ENCODE results near the gene MCUB.
"Not testable (repeated sequence)": the region's sequence is repeated elsewhere in the genome, so short reads cannot be mapped to it uniquely, and the experiment has no call there.

The MCUB gene

GRCh38 chr4:109578846-109579245, 18.8 kb downstream of the MCUB start:
- no peak for DNase-seq (ENCODE audit: low spot score)

GRCh38 chr4:109579997-109580396, 20.0 kb downstream of the MCUB start:
- not testable (repeated sequence) for DNase-seq (ENCODE audit: low spot score)

GRCh38 chr4:109588176-109588575, 28.1 kb downstream of the MCUB start:
- DNase-seq (ENCODE audit: low spot score) = peak; percentile 59

GRCh38 chr4:109589119-109589518, 29.1 kb downstream of the MCUB start:
- DNase-seq (ENCODE audit: low spot score) = no peak

GRCh38 chr4:109589605-109590004, 29.6 kb downstream of the MCUB start:
- DNase-seq (ENCODE audit: low spot score) = no peak

DNA sequence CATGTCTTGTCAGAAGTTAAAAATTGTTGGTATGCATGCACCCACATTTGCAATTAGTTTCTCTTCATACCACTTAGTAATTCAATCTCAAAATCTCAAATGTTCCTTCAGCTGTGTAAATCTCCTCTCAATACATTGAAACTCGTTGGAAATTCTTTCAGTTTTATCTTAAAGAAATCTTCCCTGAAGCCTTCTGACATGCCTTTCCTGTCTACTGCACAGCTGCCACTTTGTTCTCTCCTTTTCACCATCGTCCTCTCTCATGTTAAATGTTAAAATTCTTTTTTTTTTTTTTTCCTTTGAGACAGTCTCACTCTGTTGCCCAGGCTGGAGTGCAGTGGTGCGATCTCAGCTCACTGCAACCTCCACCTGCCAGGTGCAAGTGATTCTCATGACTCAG, 30.9 kb downstream of the MCUB start:
- DNase-seq (ENCODE audit: low spot score) = no peak

- no peak for DNase-seq (ENCODE audit: low spot score)
These were observed 32.3 kb downstream of the MCUB start for GRCh38 chr4:109592367-109592766.

GRCh38 chr4:109595123-109595522, 35.1 kb downstream of the MCUB start:
- not testable (repeated sequence) for DNase-seq (ENCODE audit: low spot score)

DNA sequence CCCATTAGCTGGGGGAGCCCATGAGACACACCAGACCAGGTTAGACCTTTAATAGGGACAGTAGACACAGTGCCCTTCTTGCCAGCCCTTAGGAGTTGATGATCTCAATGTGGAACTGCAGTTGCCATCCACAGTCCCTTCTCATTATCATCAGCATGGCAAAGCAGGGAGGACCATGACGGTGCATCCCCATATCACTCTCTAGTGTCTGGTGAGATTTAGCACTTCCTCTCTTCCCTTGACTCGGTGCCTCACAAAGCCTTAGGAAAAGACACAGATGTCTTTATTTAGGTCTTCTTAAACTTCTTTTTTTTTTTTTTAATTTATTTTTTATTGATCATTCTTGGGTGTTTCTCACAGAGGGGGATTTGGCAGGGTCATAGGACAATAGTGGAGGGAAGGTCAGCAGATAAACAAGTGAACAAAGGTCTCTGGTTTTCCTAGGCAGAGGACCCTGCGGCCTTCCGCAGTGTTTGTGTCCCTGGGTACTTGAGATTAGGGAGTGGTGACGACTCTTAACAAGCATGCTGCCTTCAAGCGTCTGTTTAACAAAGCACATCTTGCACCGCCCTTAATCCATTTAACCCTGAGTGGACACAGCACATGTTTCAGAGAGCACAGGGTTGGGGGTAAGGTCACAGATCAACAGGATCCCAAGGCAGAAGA, 36.5 kb downstream of the MCUB start:
- DNase-seq (ENCODE audit: low spot score) = not testable (repeated sequence)

DNA sequence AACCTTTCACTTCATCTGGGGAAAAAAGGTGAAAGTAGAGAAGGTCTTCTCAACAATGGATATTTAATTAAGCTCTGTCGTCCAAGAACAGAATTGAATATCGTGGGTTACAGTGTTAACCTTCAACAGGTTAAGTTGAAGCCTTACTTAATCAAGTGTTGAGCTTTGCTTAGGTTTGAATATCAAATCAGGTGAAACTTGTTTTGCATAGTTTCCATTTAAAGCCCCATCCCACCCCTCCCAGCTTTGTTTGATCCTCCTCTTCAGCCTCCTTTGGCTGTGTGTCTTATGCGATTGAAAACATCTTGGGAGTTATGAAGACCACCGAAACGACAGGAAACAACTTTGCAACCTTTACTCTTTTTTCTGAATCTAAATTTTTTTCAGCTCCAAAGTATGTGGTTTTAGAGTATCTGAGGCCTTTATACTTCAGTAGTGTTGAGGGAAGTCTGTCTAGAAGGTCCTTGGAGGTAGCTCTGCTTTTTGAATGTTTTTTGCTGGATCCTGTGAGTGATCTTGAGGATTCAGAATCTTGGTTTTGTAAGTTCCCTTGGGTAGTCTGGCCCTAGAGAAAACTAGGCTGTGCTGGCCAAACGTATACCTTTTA, 39.1 kb downstream of the MCUB start:
- DNase-seq (ENCODE audit: low spot score) = no peak

GRCh38 chr4:109600431-109600830, 40.4 kb downstream of the MCUB start:
- DNase-seq (ENCODE audit: low spot score) = no peak

DNA sequence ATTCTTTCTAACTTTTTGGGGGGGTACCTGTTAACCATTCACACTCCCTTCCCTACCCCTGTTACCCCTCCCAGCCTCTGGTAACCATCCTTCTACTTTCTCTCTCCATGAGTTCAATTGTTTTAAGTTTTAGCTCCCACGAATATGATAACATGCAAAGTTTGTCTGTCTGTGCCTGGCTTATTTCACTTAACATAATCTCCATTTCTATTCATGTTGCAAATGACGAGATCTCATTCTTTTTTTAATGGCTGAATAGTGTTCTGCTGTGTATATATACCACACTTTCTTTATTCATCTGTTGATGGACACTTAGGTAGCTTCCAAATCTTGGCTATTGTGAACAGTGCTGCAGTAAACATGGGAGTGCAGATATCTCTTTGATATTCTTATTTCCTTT, 41.3 kb downstream of the MCUB start:
- no peak for DNase-seq (ENCODE audit: low spot score)

GRCh38 chr4:109607976-109608375, 47.9 kb downstream of the MCUB start:
- no peak for DNase-seq (ENCODE audit: low spot score)

GRCh38 chr4:109608879-109609278, 48.8 kb downstream of the MCUB start:
- no peak for DNase-seq (ENCODE audit: low spot score)

- no peak for DNase-seq (ENCODE audit: low spot score)
These were observed 49.4 kb downstream of the MCUB start for GRCh38 chr4:109609431-109609830.

DNA sequence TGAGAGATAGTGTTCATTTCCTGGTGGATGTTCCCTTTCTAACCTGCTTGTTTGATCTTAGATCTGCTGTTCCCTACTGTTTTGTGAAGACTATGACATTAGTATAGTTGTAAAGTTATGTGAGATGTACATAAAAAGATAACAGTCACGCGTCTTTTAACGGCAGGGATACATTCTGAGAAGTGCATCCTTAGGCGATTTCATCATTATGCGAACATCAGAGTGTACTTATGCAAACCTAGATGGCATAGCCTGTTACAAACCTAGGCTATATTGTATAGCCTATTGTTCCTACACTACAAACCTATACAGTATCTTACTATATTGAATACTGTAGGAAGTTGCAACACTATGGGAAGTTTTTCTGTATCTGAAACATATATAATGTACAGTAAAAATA, 50.4 kb downstream of the MCUB start:
- DNase-seq (ENCODE audit: low spot score) = no peak

DNA sequence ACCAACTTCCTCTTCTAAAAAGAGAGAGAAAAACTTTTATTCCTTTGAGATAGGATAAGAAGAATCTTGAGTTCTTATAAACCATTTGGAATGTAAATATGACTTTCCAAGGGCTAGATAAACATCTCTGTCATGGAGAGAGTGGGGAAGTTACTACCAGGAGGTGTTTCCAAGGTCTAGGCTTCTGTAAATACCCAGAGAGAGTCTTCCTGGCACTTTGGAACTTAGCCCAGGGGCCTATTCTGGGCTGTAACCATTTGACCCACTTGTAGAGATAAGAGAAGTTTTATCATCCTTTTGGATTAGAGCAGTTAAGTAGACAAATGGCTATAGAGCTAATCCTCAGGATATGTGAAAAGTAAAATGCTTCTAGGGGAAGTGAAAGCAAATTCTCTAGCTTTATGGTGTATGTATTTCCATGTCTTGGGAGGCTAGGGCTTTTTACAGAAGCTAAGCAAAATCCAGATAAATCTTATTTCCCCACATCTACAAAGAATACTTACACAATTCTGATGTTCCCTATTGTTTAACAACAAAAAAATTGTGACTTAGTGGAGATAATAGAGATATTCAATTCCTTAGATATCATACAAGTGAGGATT, 51.1 kb downstream of the MCUB start:
- DNase-seq (ENCODE audit: low spot score) = no peak

GRCh38 chr4:109614015-109614414, 54.0 kb downstream of the MCUB start:
- no peak for DNase-seq (ENCODE audit: low spot score)

- no peak for DNase-seq (ENCODE audit: low spot score)
These were observed 54.4 kb downstream of the MCUB start for GRCh38 chr4:109614466-109614865.

GRCh38 chr4:109615742-109616141, 55.7 kb downstream of the MCUB start:
- DNase-seq (ENCODE audit: low spot score) = no peak

DNA sequence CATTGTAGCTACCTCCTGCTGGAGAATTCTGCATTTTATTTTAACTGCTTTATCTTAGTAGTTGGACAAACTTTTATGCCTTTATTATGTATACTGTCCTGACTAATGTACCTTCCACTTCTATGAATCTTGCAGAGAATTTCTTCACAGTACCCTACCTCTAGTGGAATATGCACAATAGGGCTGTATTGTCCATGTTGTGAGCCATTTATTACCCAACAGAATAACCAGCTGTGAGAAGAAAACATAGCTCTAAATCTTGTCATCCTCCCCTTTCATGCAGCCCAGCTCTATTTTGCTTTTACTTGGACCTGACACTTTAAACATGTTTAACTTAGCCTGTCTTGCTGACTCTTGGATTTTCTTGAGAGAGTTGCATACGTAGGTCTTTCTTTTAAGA, 56.2 kb downstream of the MCUB start:
- no peak for DNase-seq (ENCODE audit: low spot score)

DNA sequence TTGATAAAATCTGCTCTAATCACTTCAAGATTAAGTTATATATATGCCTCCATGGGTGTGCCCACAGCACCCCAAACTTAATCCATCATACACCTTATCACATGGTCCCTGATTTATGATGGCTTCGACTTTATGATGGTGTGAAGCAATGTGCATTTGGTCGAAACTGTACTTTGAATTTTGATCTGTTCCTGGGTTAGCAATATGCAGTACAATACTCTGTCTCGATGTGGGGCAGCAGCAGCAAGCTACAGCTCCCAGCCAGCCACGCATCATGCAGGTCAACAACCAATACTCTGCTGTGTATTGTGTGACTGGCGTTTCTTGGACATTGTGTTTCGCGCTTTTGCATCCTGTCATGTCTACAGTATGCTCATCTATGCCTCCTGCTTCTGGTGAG, 62.6 kb downstream of the MCUB start:
- DNase-seq (ENCODE audit: low spot score) = no peak

GRCh38 chr4:109624536-109624935, 64.5 kb downstream of the MCUB start:
- DNase-seq (ENCODE audit: low spot score) = no peak

DNA sequence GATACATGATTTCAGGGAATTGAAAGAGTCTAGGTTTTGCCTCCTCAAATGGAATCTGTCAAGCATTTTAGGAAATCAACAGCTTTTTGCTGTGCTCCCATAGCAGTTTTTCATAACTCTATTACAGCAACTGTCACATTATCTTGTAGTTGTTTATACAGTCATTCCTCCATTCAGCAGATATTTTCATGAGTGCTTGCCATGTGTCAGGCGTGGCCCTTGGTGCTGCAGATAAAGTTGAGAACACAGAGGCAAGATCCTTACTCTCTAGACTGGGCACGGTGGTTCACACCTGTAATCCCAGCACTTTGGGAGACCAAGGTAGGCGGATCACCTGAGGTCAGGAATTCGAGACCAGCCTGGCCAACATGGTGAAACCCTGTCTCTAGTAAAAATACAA, 67.3 kb downstream of the MCUB start:
- DNase-seq (ENCODE audit: low spot score) = no peak
